ENCODE data around the gene GPR27.

The GPR27 gene

GRCh38 chr3:71710906-71711494 lies 42.7 kb upstream of the GPR27 start:
- TF ChIP-seq, protein P1, sequence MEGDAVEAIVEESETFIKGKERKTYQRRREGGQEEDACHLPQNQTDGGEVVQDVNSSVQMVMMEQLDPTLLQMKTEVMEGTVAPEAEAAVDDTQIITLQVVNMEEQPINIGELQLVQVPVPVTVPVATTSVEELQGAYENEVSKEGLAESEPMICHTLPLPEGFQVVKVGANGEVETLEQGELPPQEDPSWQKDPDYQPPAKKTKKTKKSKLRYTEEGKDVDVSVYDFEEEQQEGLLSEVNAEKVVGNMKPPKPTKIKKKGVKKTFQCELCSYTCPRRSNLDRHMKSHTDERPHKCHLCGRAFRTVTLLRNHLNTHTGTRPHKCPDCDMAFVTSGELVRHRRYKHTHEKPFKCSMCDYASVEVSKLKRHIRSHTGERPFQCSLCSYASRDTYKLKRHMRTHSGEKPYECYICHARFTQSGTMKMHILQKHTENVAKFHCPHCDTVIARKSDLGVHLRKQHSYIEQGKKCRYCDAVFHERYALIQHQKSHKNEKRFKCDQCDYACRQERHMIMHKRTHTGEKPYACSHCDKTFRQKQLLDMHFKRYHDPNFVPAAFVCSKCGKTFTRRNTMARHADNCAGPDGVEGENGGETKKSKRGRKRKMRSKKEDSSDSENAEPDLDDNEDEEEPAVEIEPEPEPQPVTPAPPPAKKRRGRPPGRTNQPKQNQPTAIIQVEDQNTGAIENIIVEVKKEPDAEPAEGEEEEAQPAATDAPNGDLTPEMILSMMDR (IDR thresholded peaks at IDR 0.05; ENCODE audit: low read length, missing control alignments): peak; percentile 68
- peak; percentile 69 for DNase-seq (ENCODE audit: low read depth)
- no peak overlapping the region for H3K4me3 ChIP-seq (replicated peaks; ENCODE audit: low read depth, low read length)

- H3K4me3 ChIP-seq (replicated peaks; ENCODE audit: low read depth, low read length): no peak overlapping the region
- TF ChIP-seq, protein P1 (IDR thresholded peaks at IDR 0.05; ENCODE audit: low read length, missing control alignments): no peak
- DNase-seq (ENCODE audit: low read depth): no peak
Observed at GRCh38 chr3:71713041-71713440, 40.6 kb upstream of the GPR27 start.

- no peak for DNase-seq (ENCODE audit: low read depth)
- no peak overlapping the region for H3K4me3 ChIP-seq (replicated peaks; ENCODE audit: low read depth, low read length)
- TF ChIP-seq, protein P1 (IDR thresholded peaks at IDR 0.05; ENCODE audit: low read length, missing control alignments): no peak
Observed at GRCh38 chr3:71714595-71714994, 39.1 kb upstream of the GPR27 start.

- TF ChIP-seq, protein P1 (IDR thresholded peaks at IDR 0.05; ENCODE audit: low read length, missing control alignments): no peak
- DNase-seq (ENCODE audit: low read depth): no peak
- no peak overlapping the region for H3K4me3 ChIP-seq (replicated peaks; ENCODE audit: low read depth, low read length)
Observed at GRCh38 chr3:71718072-71718471, 35.6 kb upstream of the GPR27 start.

DNA sequence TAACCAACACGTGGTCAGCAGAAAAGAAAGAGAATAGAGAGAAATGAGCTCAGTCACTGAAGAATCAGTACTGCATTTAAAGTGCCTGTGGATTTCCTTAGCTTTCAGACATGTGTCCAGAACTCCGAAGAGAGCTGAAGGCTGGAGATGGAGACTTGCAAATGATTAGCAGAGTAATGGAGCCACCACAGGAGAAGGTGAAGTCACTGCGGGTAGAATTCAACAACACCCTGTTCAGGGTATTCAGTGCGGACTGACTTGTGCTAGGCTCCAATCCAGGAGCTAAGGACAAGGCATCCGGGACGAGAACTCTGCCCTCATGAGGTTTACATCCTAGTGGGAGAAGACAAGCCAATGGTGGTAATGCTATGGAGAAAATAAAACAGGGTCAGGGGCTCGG lies 32.7 kb upstream of the GPR27 start:
- TF ChIP-seq, protein P1 (IDR thresholded peaks at IDR 0.05; ENCODE audit: low read length, missing control alignments): no peak
- H3K4me3 ChIP-seq (replicated peaks; ENCODE audit: low read depth, low read length): no peak overlapping the region
- no peak for DNase-seq (ENCODE audit: low read depth)

- TF ChIP-seq, protein P1 (IDR thresholded peaks at IDR 0.05; ENCODE audit: low read length, missing control alignments): no peak
- DNase-seq (ENCODE audit: low read depth): no peak
- no peak overlapping the region for H3K4me3 ChIP-seq (replicated peaks; ENCODE audit: low read depth, low read length)
Observed at GRCh38 chr3:71721651-71722157, 32.0 kb upstream of the GPR27 start.

DNA sequence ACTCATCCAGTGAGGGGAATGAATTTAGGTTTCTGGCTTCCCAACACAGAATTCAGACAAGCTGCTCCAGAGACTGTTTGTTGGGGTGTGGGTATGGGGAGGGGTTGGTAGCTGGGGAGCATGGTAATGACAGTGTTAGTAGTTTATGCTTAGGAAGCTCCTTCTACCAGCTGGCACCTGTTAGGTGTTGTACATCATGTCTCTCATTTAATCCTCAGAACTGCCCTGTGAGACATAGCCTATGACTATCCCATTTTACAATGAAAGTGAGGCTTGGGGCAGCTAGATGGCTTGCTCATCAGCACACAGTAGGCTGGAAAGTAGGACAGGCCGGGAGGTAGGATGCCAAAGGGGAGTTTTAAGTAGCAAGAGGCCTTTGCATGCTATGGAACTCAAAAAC lies 31.0 kb upstream of the GPR27 start:
- DNase-seq (ENCODE audit: low read depth): no peak
- TF ChIP-seq, protein P1 (IDR thresholded peaks at IDR 0.05; ENCODE audit: low read length, missing control alignments): no peak
- no peak overlapping the region for H3K4me3 ChIP-seq (replicated peaks; ENCODE audit: low read depth, low read length)
